ENCODE results near the gene GNG13.
"Not testable (repeated sequence)": the region's sequence is repeated elsewhere in the genome, so short reads cannot be mapped to it uniquely, and the experiment has no call there.

GNG13 gene

GRCh38 chr16:799948-800833 is at the start of gene GNG13:
Gene GNG13 (minus strand): TSS chr16:800734. CDS start chr16:799077, 1,657 bp downstream.
- no peak for DNase-seq (ENCODE audit: low read depth in 2 of 2)

- DNase-seq (ENCODE audit: low read depth in 2 of 2) = no peak
Observed at GRCh38 chr16:848510-849253, 48.1 kb upstream of the GNG13 start.

GRCh38 chr16:847681-848445 is 47.3 kb upstream of the GNG13 start:
- no peak for DNase-seq (ENCODE audit: low read depth in 2 of 2)

GRCh38 chr16:847151-847550 is 46.6 kb upstream of the GNG13 start:
- DNase-seq (ENCODE audit: low read depth in 2 of 2) = no peak

GRCh38 chr16:845351-845745 is 44.8 kb upstream of the GNG13 start:
- no peak for DNase-seq (ENCODE audit: low read depth in 2 of 2)

GRCh38 chr16:844638-845350 is 44.3 kb upstream of the GNG13 start:
- no peak for DNase-seq (ENCODE audit: low read depth in 2 of 2)

- no peak for DNase-seq (ENCODE audit: low read depth in 2 of 2)
Observed at GRCh38 chr16:843771-844170, 43.2 kb upstream of the GNG13 start.

- no peak for DNase-seq (ENCODE audit: low read depth in 2 of 2)
Observed at GRCh38 chr16:842711-843560, 42.4 kb upstream of the GNG13 start.

GRCh38 chr16:842061-842476 is 41.5 kb upstream of the GNG13 start:
- DNase-seq (ENCODE audit: low read depth in 2 of 2) = no peak

GRCh38 chr16:841455-842060 is 41.0 kb upstream of the GNG13 start:
- no peak for DNase-seq (ENCODE audit: low read depth in 2 of 2)

GRCh38 chr16:840561-841454 is 40.3 kb upstream of the GNG13 start:
- no peak for DNase-seq (ENCODE audit: low read depth in 2 of 2)

GRCh38 chr16:839643-840408 is 39.3 kb upstream of the GNG13 start:
- DNase-seq (ENCODE audit: low read depth in 2 of 2) = no peak

- DNase-seq (ENCODE audit: low read depth in 2 of 2) = no peak
Observed at GRCh38 chr16:838741-839140, 38.2 kb upstream of the GNG13 start.

GRCh38 chr16:836822-837221 is 36.3 kb upstream of the GNG13 start:
- DNase-seq (ENCODE audit: low read depth in 2 of 2) = not testable (repeated sequence)

GRCh38 chr16:836221-836620 is 35.7 kb upstream of the GNG13 start:
- DNase-seq (ENCODE audit: low read depth in 2 of 2) = no peak

- no peak for DNase-seq (ENCODE audit: low read depth in 2 of 2)
Observed at GRCh38 chr16:835373-835772, 34.8 kb upstream of the GNG13 start.

GRCh38 chr16:833411-833810 is 32.9 kb upstream of the GNG13 start:
- DNase-seq (ENCODE audit: low read depth in 2 of 2) = no peak

GRCh38 chr16:832652-833336 is 32.3 kb upstream of the GNG13 start:
- DNase-seq (ENCODE audit: low read depth in 2 of 2) = no peak
